ENCODE measurements around the gene RAMP1.

Gene RAMP1

GRCh38 chr2:237924164-237924534 is 64.7 kb downstream of the RAMP1 start:
- Histone ChIP-seq H3K9me3 (no peaks in the 10 kb centered on the region), H3K4me1 (peaks cover 0 to 35% (median 20%) of the 10 kb centered on the region in 4 donors), H3K36me3 (peaks cover 0 to 4% (median 0%) of the 10 kb centered on the region in 3 donors), H3K27me3 (no peaks in the 10 kb centered on the region), H3K4me3 (no peak overlapping the region), H3K27ac (peak overlapping the region; percentile 82 to 83)
- TF ChIP-seq, protein P1, sequence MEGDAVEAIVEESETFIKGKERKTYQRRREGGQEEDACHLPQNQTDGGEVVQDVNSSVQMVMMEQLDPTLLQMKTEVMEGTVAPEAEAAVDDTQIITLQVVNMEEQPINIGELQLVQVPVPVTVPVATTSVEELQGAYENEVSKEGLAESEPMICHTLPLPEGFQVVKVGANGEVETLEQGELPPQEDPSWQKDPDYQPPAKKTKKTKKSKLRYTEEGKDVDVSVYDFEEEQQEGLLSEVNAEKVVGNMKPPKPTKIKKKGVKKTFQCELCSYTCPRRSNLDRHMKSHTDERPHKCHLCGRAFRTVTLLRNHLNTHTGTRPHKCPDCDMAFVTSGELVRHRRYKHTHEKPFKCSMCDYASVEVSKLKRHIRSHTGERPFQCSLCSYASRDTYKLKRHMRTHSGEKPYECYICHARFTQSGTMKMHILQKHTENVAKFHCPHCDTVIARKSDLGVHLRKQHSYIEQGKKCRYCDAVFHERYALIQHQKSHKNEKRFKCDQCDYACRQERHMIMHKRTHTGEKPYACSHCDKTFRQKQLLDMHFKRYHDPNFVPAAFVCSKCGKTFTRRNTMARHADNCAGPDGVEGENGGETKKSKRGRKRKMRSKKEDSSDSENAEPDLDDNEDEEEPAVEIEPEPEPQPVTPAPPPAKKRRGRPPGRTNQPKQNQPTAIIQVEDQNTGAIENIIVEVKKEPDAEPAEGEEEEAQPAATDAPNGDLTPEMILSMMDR (IDR thresholded peaks at IDR 0.05): no peak
- intact Hi-C loops (cut with DNase I; ENCODE audit: low total_unique reads): loop anchor here (2.0 kb wide), 1 partner anchor 63 kb away; no protein-coding TSS in a partner anchor
- DNase-seq: peak in 1 of 2 donors; percentile 66

DNA sequence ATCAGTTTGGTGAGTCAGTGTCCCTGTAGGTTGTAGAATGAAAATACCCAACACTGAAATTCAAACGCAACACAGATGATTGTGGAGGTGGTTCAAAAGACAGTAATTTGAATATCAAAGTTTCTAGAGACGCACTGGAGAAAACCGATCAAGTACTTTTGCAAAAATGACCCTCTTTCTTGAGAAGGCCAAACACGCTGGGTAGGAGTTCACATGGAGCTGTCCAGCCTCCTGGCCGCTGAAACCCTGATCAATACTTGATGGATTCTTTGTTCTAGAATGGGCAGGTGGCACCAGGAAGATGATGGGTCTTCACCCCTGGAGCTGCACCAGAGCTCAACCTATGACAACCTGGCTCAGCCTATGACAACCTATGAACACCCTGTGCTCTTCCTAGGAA is 67.7 kb downstream of the RAMP1 start:
- H3K36me3 ChIP-seq: no peaks in the 10 kb centered on the region

GRCh38 chr2:237927986-237928385 is 68.6 kb downstream of the RAMP1 start:
- no peak overlapping the region for H3K27ac ChIP-seq
- no peak overlapping the region for H3K4me3 ChIP-seq
- intact Hi-C loops (cut with DNase I; ENCODE audit: low total_unique reads): no loop called here
- H3K27me3 ChIP-seq: no peaks in the 10 kb centered on the region
- TF ChIP-seq, protein P1 (IDR thresholded peaks at IDR 0.05): no peak
- no peak for DNase-seq
- peaks cover 0 to 35% (median 21%) of the 10 kb centered on the region in 4 donors for H3K4me1 ChIP-seq
- no peaks in the 10 kb centered on the region for H3K9me3 ChIP-seq
- H3K36me3 ChIP-seq: no peaks in the 10 kb centered on the region

More for the DNA sequence above, 67.7 kb downstream of the RAMP1 start:
- TF ChIP-seq, protein P1 (IDR thresholded peaks at IDR 0.05): no peak
- H3K4me3 ChIP-seq: no peak overlapping the region
- no peak overlapping the region for H3K27ac ChIP-seq
- H3K9me3 ChIP-seq: no peaks in the 10 kb centered on the region
- DNase-seq: no peak
- no peaks in the 10 kb centered on the region for H3K27me3 ChIP-seq
- H3K4me1 ChIP-seq: peaks cover 0 to 35% (median 24%) of the 10 kb centered on the region in 4 donors
- intact Hi-C loops (cut with DNase I; ENCODE audit: low total_unique reads): no loop called here

DNA sequence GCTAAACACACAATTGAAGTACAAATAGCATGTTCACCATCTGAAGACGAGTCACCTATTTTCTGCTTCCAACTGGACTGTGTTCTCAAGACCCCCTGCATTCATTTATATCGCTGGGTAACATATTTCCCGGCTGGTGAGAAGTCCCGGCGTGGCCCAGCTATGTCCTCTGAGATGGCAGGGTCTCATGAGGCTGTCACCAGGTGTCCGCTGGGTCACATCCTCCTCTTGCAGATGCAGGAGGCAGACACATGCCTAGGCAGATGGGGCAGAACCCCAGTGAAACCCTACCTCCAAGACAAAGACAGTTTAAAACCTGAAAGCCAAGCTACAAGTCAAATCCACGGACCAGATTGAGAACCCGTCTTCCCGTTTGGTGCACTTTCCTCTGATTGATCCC is 70.6 kb downstream of the RAMP1 start:
- Histone ChIP-seq H3K27me3 (no peaks in the 10 kb centered on the region), H3K4me1 (peaks cover 0 to 25% (median 15%) of the 10 kb centered on the region in 4 donors), H3K9me3 (no peaks in the 10 kb centered on the region), H3K4me3 (no peak overlapping the region), H3K27ac (no peak overlapping the region), H3K36me3 (no peaks in the 10 kb centered on the region)
- TF ChIP-seq, protein P1 (IDR thresholded peaks at IDR 0.05): no peak
- DNase-seq: peak in 1 of 2 donors; percentile 60
- intact Hi-C loops (cut with DNase I; ENCODE audit: low total_unique reads): no loop called here

DNA sequence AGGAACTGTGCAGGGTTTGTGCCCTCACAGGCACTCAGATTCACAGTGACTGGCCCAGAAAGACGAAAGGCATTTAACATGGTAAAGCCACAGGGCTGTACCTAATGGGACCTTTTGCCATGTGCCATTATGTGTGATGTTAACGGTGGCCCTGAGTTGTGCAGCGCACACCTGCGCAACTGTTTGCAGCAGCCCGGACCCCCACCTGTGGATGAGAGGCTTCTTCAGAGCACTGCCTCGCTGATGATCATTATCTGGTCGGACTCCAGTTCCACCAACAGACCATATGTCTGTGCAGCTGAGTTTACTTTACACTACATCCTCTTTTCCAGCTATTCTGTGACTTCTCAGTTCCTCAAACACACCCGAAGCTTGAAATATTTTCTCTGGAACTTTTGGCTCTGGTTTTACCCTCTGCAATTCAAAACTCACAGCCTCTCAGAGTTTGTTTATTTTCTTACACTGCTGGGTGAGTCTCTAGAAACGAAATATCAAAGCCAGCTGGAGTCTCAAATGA is 71.8 kb downstream of the RAMP1 start:
- DNase-seq: peak in 1 of 2 donors; percentile 46
- Histone ChIP-seq H3K27me3 (no peaks in the 10 kb centered on the region), H3K9me3 (no peaks in the 10 kb centered on the region), H3K4me3 (no peak overlapping the region), H3K27ac (peak overlapping the region; percentile 58 to 65), H3K36me3 (no peaks in the 10 kb centered on the region), H3K4me1 (peaks cover 0 to 25% (median 15%) of the 10 kb centered on the region in 4 donors)
- TF ChIP-seq, protein P1 (IDR thresholded peaks at IDR 0.05): no peak
- intact Hi-C loops (cut with DNase I; ENCODE audit: low total_unique reads): no loop called here
